HUES6 (cell line): ENCODE data around the gene CLRN3.

Experiments used
- H3K27ac ChIP-seq: 2 replicates; pipeline ENCODE4 v1.7.0; 2013; ENCODE audit warnings: low read depth, mild to moderate bottlenecking, low read length, inconsistent platforms
- H3K27me3 ChIP-seq: 2 replicates; pipeline ENCODE4 v1.6.1; 2013; ENCODE audit warnings: low read length; ENCODE audit not compliant: control insufficient read depth, insufficient read depth
- H3K36me3 ChIP-seq: 2 replicates; pipeline ENCODE4 v1.6.1; 2013; ENCODE audit warnings: low read length; ENCODE audit not compliant: control insufficient read depth, insufficient read depth
- H3K4me1 ChIP-seq: 2 replicates; pipeline ENCODE4 v1.6.1; 2013; ENCODE audit warnings: low read length; ENCODE audit not compliant: control insufficient read depth, insufficient read depth
- H3K4me3 ChIP-seq: 2 replicates; pipeline ENCODE4 v1.5.1; 2013; ENCODE audit warnings: low read depth, low read length
- H3K9ac ChIP-seq: one replicate; pipeline ENCODE4 v1.6.1; 2013; ENCODE audit warnings: mild to moderate bottlenecking, low read length
- H3K9me3 ChIP-seq: 2 replicates; pipeline ENCODE4 v1.6.1; 2013; ENCODE audit warnings: low read depth, low read length; ENCODE audit not compliant: control insufficient read depth, insufficient read depth

CLRN3 gene

DNA sequence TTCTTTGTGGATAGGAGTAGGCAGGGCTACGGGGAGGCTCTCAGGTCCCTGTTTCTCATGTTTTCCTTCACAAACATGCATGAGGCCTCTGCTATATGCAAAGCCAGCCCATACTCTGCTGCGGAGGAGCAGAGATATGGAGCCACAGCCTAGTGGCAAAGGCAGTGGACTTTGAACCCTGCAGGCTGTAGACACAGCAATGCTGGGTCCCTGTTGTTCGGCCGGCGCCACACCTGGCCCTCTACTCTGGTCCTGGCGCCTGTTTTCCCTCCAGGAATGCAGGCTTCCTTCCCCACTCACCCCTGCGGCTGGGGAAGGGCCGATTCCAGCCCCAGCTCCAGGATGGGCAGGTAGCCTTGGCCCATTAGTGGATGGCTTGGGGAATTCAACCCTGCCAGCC is 11.5 kb downstream of the CLRN3 start:
- H3K4me3 ChIP-seq, result no peak overlapping the region
- H3K27me3 ChIP-seq, result no peaks in the 10 kb centered on the region
- H3K9ac ChIP-seq, result no peak overlapping the region
- H3K27ac ChIP-seq, result no peak overlapping the region
- H3K9me3 ChIP-seq, result no peaks in the 10 kb centered on the region
- H3K4me1 ChIP-seq, result no peaks in the 10 kb centered on the region
- H3K36me3 ChIP-seq, result no peaks in the 10 kb centered on the region

DNA sequence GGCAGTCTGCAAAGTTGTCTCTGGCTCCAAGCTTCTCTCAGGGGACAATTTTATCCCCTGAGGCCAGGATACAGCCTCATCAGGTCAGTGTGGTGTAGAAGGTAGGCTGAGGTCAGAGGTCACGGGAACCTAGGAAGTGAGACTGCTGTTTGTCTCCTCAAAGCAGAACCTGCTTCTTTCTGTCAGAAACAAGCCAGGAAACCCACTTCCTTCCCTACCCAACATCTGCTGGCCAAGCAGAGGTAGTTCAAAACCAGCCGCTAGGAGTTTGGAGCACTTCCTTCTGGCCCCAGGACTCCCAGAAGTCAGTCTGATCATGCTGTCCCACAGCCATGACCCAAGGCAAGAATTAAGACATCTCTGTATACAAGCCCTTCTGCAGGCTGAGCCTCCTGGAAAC is 12.2 kb downstream of the CLRN3 start:
- Histone ChIP-seq H3K27me3 (no peaks in the 10 kb centered on the region), H3K27ac (no peak overlapping the region), H3K4me1 (no peaks in the 10 kb centered on the region), H3K9ac (no peak overlapping the region), H3K4me3 (no peak overlapping the region), H3K9me3 (no peaks in the 10 kb centered on the region), H3K36me3 (no peaks in the 10 kb centered on the region)

DNA sequence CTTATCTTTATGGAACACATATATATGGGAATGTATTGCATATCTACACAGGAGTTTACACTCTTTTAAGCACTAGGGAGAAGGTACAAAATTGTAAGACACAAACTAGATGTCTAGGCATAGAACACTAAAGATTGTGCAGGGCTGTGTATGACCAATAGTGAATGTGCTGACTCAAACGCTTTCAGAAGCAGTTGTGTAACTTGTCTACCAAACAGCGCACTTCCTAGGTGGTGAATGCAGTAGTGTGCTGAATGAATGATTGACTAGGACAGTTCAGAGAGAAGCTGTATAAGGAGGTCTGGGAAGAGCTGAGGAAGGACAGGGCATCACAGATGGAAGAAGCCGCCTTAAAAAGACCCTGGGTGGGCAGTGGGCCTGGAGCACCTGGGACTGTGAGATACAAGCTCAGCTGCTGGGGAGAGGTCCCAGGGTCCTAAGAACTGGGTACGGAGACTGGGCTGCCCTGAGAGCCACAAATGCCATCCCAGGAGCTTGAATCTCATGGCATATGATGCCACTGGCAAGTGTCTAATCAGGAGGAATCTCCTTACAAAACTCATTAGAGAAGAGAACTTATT is 14.2 kb downstream of the CLRN3 start:
- no peaks in the 10 kb centered on the region for H3K27me3 ChIP-seq
- H3K9me3 ChIP-seq, result no peaks in the 10 kb centered on the region
- no peak overlapping the region for H3K27ac ChIP-seq
- no peaks in the 10 kb centered on the region for H3K4me1 ChIP-seq
- H3K4me3 ChIP-seq, result no peak overlapping the region
- H3K9ac ChIP-seq, result no peak overlapping the region
- no peaks in the 10 kb centered on the region for H3K36me3 ChIP-seq

DNA sequence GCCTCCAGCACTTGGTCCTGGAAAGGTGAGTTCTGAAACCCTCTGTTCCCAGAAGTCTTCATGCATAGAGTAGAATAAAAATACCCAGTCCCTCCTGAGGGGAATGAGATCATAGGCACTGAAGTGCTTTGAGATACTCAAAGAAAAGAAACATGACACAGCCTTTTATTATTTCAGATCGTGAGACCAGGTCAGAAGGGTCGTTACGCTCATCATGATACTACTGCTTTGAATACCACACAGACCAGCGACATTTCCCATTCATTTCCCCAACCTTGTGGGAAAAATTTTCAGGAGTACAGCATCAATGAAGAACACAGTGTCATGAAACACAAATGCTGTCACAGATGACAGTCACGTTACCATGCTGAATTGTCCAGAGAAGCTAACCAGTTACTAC is 15.0 kb downstream of the CLRN3 start:
- no peaks in the 10 kb centered on the region for H3K27me3 ChIP-seq
- H3K4me3 ChIP-seq, result no peak overlapping the region
- no peak overlapping the region for H3K9ac ChIP-seq
- no peaks in the 10 kb centered on the region for H3K9me3 ChIP-seq
- H3K4me1 ChIP-seq, result no peaks in the 10 kb centered on the region
- H3K27ac ChIP-seq, result no peak overlapping the region
- no peaks in the 10 kb centered on the region for H3K36me3 ChIP-seq

DNA sequence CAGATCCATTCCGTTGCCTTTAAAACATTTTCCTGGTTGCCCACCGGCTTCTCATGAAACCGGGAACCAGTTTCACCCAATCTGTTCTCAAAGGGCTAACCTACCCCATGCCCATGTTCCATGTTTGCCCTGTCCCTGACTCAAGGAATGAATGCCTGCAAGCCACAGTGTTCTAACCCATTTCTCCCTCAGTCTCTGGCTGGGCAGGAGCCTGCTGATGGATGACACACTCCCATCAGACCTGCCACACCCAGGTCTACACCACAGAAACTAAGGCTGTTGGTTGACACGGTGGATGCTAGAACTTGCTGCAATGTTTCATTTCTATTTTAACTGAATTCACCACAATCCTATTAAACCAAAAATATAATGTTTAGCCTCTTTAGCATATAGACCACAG is 15.6 kb downstream of the CLRN3 start:
- Histone ChIP-seq H3K4me3 (no peak overlapping the region), H3K36me3 (no peaks in the 10 kb centered on the region), H3K27ac (no peak overlapping the region), H3K27me3 (no peaks in the 10 kb centered on the region), H3K9ac (no peak overlapping the region), H3K9me3 (no peaks in the 10 kb centered on the region), H3K4me1 (no peaks in the 10 kb centered on the region)

DNA sequence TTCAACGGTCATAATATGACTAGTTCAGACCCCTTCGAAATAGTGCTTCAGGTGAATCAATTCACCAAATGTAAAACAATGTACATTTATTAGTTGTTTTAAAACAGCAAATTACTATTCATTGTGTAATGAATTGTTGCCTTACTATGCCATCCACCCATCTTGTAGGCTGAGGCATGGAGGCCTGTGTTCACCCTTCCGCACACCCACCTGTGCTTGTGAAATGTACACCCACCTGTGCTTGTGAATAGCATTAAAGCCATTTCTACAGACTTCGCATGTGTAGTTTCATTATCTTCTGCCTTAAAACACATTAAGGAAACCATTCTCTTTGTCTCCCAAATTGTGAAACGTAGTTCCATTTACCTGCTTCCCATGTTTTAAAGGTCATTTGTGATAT is 16.8 kb downstream of the CLRN3 start:
- Histone ChIP-seq H3K36me3 (no peaks in the 10 kb centered on the region), H3K9me3 (no peaks in the 10 kb centered on the region), H3K4me3 (no peak overlapping the region), H3K4me1 (no peaks in the 10 kb centered on the region), H3K27me3 (no peaks in the 10 kb centered on the region), H3K9ac (no peak overlapping the region), H3K27ac (no peak overlapping the region)

DNA sequence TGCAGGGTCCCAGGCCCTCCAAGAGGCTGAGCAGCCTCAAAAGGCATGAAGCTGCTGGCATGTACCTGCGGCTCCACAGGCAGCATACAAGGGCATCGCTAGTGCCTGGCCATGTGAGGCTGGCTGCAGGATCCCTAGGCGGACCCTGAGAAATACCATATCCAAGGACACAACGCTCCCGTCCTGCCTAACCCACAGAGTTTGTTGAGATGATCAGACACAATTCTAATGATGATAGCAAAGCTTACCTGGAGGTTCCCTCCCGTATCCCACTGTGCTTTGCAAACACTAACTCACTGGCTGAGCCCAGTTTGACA is 17.3 kb downstream of the CLRN3 start:
- Histone ChIP-seq H3K4me3 (no peak overlapping the region), H3K9me3 (no peaks in the 10 kb centered on the region), H3K27ac (no peak overlapping the region), H3K27me3 (no peaks in the 10 kb centered on the region), H3K4me1 (no peaks in the 10 kb centered on the region), H3K9ac (no peak overlapping the region), H3K36me3 (no peaks in the 10 kb centered on the region)

DNA sequence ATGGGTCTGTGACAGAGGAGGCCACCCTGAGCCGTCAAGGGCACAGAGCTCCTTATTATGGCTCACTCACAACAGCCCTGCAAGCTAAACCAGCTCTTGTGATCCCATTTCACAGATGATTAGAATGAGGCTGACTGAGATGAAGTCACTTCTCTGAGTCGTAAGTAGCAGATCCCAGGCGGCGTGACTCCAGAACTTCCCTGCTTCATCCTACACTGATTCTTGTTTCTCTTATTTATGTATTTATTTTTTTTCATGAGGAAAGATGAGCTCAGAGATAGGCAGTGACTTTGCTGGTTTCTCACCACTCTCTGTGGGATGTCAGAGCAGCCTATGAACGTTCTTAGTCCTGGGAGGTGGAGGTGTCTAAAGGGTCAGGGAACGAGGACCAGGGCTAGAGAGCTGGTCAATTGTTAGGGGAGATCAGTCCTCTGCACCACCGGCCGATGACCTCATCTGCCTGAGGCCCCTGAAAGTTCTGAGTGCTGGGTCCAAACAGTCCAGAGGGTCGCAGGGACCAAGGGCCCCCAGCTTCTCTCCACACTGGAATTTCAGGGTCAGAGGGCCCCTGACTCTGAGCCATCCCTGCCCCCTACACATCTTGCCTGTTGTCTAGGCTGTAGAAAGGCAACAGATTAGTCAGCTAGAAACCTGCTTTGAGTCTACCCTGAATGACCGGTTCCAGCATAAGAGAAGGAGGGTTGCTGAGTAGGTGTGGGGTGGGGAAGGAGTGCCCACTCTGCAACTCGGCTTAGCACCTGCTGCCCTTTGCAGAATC is 17.9 kb downstream of the CLRN3 start:
- no peaks in the 10 kb centered on the region for H3K4me1 ChIP-seq
- H3K4me3 ChIP-seq, result no peak overlapping the region
- no peak overlapping the region for H3K27ac ChIP-seq
- H3K27me3 ChIP-seq, result no peaks in the 10 kb centered on the region
- no peaks in the 10 kb centered on the region for H3K36me3 ChIP-seq
- no peaks in the 10 kb centered on the region for H3K9me3 ChIP-seq
- no peak overlapping the region for H3K9ac ChIP-seq

DNA sequence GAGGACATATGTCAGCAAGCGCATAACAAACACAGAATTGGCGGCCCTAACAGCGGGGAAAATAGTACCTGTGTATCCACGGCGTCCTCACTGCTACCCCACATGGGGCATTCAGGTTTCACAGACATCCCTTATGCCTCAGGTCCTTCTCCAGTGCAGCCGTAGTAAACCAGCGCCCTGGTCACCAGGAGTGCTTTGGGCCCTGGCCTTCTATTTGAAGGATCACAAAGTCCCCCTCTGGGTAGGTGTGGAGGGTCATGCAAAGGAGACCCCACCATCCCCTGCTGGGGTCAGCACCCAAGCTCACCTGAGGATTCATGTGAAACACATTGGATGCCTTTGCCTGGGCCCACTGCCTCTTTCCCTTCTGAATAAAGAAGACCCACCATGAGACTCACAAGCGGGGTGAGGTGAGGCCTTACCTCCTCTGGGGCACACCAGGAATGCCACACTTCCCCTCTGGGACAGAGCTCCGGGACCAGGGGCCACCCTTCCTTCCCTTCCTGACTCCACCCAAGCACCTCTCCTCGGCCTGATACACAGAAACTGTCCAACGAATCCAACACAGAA is 18.8 kb downstream of the CLRN3 start:
- Histone ChIP-seq H3K36me3 (no peaks in the 10 kb centered on the region), H3K4me1 (no peaks in the 10 kb centered on the region), H3K27me3 (no peaks in the 10 kb centered on the region), H3K9me3 (0 out of 2 replicates have a peak, but pooled peaks cover 3% of the 10 kb centered on the region), H3K9ac (no peak overlapping the region), H3K4me3 (no peak overlapping the region), H3K27ac (no peak overlapping the region)

DNA sequence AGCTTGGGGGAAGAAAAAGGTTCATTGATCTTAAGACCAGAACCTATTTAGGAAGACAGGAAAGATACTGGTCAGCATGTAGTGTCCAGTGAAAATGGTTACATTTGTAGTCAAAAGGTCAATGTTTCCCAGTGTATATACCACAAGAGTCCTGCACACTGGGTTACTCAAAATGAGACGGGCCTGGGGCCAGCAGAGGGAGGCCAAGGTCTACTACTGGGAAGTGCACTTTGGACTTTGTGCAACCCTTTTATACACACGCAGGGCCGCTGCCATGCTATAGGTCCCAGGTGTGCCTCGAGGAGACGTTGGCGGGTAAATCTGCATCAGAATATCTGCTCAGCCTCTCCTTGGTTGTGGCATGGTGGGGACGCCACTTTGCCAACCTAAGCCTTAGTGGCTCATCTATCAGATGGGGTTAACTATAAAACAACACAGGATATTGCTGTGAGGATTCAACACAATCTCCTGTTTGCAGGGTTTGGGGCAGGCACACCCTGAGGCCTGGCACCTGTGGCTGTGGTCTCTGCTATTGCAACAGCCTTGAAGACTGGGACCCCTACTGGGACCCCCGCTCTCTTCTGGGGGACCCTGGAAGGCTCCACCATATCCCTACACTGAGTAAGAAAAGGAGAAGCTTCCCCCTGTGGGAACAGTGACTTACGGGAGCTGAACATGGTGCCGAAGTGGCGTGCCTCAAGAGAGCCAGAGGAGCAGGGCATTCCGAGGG is 19.7 kb downstream of the CLRN3 start:
- Histone ChIP-seq H3K4me3 (no peak overlapping the region), H3K9me3 (0 out of 2 replicates have a peak, but pooled peaks cover 3% of the 10 kb centered on the region), H3K9ac (no peak overlapping the region), H3K27ac (no peak overlapping the region), H3K36me3 (no peaks in the 10 kb centered on the region), H3K27me3 (no peaks in the 10 kb centered on the region), H3K4me1 (no peaks in the 10 kb centered on the region)
